ENCODE data around the gene MGST3. TPM values are rescaled to one million over a fixed set of nuclear protein-coding genes. Genes with fewer than 3 reads are reported as not detected.
A peak's percentile ranks its signal among the peaks of the same experiment; 100 is the strongest.
"Not testable (repeated sequence)": the region's sequence is repeated elsewhere in the genome, so short reads cannot be mapped to it uniquely, and the experiment has no call there.

Gene MGST3
- total RNA-seq (2014; rRNA removed): 124 and 129 TPM in 2 replicates
- polyA plus RNA-seq (2012): 265 TPM

DNA sequence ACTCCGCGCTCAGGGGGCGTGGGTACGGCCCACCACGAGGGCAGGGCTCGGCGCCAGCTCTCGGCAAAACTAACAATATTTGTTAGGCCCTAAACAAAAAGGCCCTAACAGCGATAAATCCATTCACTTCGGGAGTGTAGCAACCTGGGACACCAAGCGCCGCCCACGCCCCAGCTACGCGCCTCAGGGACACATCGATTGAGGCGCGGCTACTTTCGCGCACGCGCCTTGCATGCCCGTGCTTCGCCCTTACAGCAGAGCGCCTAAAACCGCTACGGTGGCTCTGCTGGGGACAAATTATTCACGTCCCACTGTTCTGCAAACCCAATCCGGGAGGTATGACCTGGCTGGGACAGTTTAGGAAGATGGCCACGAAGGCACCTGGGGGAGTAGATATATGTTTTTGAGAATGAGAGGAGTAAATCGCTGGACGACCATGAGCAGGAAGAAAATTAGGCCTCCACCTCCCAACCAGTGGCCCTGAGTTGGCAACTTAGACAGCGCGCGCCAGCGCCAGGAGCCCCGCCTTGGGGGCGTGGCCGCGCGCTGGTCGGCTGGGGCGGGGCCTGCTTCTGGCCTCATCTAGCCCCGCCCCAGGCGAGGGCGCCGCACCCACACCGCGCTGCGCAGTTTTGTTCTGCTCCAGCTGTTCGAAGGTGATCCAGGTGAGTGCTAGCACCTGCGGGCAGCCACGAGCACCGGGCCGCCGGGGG lies at the start of gene MGST3:
TSS of gene MGST3 (plus strand) at position 606 of the 713 bp plus-strand sequence. CDS start 18,614 bp downstream, outside the sequence.
- peak; percentile 95 for DNase-seq (ENCODE audit: low read depth)

DNA sequence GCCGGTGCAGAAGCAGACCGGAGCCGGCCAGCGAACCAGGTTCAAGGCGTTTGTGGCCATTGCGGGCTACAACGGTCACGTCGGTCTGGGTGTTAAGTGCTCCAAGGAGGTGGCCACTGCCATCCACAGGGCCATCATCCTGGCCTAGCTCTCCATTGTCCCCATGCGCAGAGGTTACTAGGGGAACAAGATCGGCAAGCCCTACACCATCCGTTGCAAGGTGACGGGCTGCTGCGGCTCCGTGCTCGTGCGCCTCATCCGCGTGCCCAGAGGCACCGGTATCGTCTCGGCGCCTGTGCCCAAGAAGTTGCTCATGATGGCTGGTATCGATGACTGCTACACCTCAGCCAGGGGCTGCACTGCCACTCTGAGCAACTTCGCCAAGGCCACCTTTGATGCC lies 49.1 kb upstream of the MGST3 start:
- DNase-seq (ENCODE audit: low read depth): no peak

DNA sequence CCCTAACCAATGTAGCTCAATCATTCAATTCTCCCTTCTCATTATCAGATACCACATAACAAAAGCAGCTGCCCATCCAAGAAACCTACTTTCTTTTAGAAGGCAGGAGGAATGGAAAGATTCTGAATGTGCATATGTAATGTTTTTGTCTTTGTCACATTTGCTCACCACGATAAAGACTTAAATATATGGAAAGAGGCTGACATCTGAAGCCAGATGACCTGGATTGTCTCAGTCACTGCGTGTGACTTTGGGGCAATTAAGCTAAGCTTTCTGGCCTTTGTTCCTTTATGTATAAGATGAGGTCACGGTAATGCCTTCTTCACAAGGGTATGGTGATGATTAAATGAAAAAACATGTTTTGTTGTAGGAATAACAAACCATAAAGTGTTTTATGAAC lies 44.6 kb upstream of the MGST3 start:
- no peak for DNase-seq (ENCODE audit: low read depth)

DNA sequence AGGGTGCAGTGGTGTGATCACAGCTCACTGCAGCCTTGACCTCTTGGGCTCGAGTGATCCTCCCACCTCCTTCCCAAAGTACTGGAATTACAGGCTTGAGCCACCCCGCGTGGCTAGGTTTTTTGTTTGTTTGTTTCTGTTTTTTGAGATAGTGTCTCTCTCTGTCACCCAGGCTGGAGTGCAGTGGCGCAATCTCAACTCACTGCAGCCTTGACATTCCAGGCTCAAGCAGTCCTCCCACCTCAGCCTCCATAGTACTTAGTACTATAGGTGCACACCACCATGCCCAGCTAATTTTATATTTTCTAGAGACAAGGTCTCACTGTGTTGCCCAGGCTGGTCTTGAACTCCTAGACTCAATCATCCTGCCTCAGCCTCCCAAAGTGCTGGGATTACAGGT lies 39.6 kb upstream of the MGST3 start:
- not testable (repeated sequence) for DNase-seq (ENCODE audit: low read depth)

DNA sequence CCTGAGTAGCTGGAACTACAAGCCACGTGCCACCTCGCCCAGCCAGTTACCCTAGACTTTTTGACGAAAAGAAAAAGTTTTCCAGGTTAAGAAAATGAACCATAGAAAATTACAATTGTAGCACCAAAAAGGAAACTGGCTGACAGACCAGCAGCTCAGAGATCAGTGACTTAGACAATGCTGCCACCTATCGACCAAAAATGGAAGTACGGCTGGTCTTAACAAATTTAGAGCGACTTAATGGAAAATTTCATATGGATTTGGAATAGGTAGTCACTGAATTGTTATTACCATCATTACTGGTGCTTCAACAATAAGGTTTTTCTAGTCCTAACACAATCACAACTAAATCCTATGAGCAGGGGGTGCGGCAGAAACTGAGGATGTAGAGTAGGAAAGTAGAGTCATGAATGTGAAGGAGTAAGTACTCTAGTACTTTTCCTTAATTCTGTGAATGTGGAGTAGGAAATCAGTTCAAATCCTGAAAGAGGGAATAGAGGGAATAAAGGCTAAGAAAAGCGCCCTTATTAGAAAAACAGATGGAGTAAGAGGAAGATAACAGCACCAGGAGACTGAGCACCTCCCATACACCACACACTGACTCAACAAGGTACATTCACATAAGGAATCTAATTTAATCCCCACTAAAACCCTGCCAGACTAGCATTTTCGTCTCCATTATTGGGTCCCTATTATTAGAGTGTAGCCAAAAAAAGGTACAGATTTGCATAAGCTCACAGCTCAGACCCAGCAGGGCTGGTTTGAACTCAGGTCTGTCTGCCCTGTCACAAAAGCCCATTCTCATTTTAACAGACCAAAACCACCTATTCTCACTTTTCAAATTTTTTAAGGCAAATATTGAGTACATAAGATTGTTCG lies 37.9 kb upstream of the MGST3 start:
- DNase-seq (ENCODE audit: low read depth): peak; percentile 62

DNA sequence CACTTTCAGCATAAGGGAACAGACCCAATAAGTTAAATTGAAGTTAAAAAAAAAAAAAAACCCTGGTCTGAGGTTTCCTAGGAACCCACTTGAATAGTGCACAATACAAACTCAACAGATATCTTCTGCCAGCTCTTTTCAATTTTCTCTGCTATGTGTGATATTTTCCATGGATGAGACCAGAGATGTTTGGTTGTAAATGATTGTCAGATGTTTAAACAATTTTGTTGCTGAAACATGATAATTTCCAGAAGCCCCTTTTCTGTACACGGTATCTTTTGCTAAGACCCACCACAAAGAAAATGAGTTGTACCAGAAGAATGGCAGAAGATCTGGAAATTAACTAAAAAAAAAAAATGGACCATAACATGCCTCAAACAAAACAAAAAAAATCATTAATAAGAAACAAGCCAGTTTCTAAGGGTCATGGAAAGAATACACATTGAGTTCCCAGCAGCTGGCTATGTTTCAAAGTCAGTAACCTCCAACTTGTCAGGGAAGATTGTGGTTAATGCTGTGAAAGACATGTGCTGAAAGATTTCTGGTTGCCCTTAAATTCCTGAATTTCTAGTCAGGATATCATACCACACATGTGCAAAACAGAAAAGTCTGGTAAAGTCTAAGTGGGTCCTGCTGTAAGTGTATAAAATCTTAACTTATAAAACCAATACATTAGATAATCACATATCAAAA lies 35.6 kb upstream of the MGST3 start:
- DNase-seq (ENCODE audit: low read depth): peak; percentile 72

DNA sequence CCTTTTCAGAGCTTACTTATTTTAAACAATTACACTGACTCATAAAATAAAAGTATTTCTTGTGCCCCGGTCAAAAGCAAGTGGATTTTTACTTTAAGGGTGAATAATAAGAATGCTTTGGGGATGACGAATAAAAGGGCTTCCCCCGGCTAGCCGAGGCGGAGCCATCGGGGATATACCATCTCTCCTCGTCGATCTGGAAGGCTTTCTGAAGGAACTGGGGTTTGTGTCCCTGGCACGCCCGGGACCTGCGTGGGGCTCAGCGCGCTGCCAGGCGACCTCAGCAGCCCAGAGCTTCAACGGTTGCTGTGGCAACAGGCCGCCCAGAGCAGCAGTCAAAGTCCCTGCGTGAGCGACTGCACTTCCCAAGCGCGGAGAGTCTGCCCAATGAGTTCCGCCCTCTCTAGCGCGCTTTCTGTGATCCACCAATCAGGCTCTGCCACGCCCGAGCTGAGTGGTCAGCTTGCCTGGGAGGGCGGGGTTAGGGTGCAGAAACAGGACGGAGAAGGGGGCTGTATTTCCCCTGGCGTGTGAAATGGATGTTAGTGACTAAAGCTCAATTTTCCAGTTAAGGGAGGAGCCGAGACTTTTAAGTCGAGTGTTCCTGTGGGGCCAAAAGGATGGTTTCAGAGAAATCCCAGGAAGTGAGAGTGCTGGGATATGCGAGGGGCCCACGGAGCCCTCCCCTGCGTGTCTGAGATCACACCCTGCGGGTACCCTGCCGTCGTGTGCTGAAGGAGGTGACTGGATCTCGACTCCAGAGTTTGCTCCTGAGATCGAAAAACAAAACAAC lies 33.0 kb upstream of the MGST3 start:
- peak; percentile 95 for DNase-seq (ENCODE audit: low read depth)

DNA sequence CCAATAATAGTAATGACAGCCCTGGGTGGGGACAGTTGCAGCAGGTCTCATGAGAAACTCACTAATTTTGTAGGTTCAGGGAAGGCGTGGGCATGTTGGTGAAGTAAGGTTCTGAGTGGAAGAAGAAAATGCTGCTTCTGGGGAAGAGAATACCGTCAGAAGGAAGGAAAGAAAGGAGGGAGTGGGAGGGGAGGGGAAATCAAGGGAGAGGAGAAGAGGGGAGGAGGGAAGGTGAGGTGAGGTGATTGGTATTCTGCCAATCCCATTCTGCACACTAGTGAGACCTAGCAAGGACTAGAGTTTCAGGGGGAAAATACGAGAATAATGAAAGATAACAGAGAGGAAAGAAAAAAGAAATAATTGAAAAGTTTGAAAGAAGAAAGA lies 32.4 kb upstream of the MGST3 start:
- no peak for DNase-seq (ENCODE audit: low read depth)

DNA sequence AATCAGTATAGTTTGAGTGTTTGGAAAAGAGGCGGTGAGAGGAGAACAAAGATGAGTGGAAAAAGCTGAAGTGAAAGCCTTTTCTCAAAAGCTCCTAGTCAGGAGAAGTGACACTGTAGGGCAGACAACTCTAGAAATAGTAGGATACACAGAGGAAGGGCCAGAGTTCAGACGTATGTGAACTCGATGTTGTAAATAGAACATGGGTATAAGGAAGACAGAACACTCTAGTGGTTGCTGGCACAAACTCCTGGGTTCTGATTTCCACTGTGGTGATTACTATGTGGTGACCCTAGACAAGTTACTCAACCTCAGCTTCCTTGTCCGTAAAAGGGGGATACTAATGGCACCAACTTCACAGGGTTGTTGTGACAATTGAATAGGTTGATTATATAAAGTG lies 30.2 kb upstream of the MGST3 start:
- no peak for DNase-seq (ENCODE audit: low read depth)

DNA sequence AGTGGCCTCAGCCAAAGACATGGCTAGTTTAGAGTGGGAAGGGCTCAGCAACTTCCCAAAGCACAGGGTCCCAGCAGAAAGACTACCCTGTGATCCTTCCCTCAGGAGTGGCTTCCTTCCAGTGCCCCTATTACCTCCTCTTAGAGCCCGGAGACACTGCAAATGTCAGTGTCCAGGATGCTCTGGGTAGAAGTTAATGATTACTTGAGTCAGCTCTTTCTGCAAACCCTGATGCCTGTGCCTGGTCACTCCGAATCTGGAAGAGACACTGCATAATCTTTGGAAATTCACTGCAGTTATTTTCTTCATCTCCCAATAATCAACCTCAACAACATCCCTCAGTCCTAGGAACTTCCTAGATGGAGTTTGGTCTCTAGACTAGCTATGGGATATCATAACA lies 27.2 kb upstream of the MGST3 start:
- no peak for DNase-seq (ENCODE audit: low read depth)

DNA sequence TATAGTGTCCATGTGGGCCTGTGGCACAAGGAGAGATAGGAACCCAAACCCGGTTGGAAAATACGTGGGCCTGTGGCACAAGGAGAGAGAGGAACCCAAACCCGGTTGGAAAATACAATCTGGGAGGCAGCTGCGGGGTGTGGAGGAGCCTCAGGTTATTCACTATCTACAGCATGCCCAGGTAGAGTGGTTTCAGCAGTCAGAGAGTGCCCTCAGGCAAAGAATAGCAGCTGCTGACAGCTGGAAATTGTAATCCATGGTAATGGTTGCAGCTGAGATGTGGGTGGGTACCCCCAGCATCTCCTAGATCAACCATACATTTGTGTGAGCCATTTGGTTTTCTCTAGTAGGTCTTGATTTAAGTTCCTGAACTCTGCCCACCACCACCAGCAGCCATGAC lies 25.8 kb upstream of the MGST3 start:
- DNase-seq (ENCODE audit: low read depth): no peak

DNA sequence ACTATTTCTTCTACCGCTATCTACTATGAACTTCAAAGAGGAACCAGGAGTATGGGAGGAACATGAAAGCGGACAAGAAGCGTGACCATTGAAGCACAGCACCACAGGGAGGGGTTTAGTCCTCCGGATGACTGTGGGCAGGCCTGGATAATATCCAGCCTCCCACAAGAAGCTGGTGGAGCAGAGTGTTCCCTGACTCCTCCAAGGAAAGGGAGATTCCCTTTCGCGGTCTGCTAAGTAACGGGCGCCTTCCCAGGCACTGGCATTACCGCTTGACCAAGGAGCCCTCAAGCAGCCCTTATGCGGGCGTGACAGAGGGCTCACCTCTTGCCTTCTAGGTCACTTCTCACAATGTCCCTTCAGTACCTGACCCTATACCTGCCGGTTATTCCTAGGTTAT lies 24.4 kb upstream of the MGST3 start:
- DNase-seq (ENCODE audit: low read depth): not testable (repeated sequence)

DNA sequence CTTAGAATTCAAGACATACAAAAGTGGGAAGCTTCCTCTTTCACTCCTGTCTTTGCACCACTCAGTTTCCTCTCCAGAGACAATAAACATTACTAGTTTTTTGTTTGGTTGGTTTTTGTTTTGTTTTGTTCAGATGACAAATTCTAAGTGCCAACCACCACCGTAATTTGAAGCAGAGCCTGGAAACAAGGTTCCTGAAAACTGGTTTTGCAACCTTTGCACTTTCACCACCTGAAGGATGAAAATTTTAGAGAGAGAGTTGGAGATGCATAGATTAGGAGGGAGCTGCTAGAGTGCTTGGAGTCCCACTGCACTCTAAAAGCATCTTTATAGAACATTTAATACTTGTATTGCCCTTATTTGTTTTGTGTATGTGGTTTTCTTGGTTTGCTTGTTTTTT lies 20.2 kb upstream of the MGST3 start:
- no peak for DNase-seq (ENCODE audit: low read depth)

DNA sequence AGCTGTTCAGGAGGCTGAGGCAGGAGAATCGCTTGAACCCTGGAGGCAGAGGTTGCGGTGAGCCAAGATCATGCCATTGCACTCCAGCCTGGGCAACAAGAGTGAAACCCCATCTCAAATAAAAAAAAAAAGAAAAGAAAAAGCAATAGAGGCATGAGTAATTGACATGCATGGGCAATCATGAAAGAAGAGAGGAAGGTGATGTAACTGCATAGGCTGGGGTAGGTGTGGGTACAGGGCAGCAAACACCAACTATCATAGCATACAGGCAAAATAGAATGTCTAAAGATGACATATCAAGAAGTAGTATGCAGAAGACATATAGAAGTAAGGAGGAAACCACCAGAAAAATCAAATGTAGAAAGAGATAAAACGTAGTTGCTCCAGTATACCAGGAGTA lies 19.0 kb upstream of the MGST3 start:
- no peak for DNase-seq (ENCODE audit: low read depth)

DNA sequence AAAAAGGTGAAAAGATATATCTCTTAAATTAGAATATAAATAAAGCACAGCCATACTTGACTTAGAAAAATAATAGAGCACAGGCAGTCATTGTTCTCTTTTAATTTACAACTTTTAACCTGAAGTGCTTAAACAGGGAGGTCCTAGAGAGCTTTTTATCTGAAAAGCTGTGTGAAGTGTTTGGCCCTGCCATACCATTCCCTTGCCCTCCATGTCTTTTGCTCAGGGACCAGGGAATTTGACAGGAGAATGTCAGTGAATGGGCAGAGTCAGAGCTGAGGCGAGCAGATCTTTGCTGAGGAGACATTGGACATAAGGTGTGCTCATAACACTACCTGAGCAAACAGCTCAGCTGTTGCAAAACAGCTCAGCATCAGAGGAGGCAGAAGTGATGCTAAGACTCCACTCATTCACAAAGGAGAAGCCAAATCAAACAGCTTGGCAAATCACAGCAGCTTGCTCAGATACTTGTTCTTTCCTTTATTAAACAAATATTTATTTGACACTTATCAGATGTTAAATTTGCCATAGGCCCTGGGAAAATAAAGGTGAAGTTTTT lies 14.9 kb upstream of the MGST3 start:
- no peak for DNase-seq (ENCODE audit: low read depth)

DNA sequence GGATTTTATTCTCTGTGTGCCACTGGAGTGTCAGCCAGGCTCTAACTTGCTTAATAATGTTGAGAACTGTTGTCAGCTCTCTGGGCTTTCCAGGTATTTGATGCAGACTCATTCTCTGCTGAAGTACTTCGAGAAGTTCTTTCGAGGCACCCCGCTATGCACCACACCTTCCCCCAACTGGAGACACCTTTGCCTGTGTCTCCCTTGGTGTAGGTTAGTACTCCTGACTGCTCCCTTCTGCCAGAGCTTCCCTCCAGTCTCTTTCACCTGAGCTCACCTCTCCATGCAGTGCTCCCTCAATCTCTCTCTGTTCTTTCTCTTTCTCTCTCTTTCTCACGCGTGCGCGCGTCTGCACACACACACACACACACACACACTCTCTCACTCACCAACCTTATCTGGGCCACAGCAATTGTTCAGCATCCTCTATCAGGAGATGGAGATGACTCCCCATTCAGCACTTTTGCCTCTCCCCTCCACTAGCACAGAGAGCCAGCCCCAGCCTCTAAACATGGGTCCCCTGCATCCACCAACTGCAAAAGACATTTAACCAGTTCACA lies 14.0 kb upstream of the MGST3 start:
- no peak for DNase-seq (ENCODE audit: low read depth)

DNA sequence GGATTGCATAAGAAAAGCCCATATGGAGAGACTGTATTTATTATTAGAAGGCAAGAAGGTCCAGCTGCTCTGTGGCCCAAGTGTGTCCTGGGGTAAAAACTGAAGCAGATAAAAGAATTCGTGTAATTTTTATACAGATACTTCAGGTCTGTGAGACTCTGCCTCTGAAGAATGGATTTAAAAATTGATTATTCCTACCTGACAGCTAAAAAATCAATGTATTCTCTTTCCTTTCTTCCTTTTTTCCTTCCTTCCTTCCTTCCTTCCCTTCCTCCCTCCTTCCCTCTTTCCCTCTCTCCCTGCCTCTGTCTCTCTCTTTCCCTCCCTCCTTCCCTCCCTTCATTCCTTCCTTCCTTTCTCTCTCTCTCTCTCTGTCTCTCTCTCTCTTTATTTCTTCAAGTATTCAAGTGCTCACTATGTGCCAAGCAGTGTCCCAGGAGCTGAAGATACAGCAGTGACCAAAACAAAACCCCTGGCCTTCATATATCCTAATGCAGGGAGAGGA lies 11.3 kb upstream of the MGST3 start:
- no peak for DNase-seq (ENCODE audit: low read depth)

DNA sequence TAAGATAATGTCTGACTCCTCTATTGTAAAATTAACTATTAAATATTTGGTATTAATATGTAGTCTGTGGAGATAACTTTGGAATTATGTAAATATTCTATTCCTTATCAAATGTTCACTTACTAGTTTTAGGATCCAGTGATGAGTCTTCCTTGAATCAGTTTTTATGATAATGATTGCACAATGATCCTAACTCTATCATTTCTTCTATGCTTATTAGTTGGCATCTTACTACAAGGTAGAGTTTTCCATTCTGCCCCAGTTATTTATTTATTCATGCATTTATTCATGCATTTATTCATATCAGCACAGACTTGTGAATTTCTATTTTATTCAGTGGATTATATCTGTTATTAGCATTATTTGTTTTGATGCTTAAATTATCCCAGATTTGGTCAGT lies 7.4 kb upstream of the MGST3 start:
- DNase-seq (ENCODE audit: low read depth): no peak

DNA sequence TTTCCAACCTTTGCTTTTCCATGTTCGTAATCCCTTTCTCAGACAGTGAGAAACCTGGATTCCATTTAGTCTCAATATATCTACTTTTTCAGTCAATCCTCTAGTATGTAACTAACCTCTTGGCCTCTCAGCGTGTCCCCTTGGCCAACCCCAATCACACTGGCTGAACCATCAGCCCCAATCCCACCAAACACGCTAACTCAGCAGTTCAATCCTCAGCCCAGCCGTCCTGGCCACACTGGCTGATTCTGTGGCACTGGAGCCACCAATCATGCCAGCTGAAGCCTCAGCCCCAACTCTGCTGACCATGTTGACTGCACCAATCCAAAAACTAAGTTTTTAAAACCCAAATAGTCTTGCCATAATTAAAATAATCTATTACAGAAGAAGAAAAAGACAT lies 6.6 kb upstream of the MGST3 start:
- no peak for DNase-seq (ENCODE audit: low read depth)

DNA sequence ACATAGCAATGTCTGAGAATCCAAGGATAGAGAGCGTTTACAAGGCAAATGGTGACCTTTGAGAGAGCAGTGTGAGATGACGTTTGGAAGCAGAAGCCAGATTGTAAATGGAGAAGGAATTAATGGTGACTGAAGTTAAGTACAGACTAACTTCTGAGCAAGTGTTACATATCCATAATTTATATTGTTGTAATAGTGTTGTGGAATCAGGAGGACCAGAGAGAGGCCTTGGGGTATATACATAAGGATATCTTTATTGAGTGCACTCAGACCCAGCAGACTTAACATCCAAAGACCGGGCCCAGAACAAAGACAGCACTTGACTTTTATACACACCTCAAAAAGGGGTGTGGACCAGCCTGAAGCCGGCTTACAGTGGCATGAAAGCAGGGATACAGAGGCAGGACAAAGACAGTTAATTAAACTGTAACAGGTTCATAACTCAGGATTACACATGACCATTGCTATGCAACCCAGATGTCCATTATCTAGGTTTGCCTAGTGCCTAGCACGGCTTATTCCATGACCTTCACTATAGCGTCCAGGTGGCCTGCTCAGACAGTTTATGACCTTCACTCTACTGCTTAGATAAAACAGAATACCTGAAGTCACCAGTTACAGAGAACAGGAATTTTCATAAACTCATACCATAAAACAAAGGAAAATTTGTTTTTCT lies 2.7 kb upstream of the MGST3 start:
- no peak for DNase-seq (ENCODE audit: low read depth)
